KMS-11 (cell line): ENCODE data around the gene MUSTN1.

Source experiments
- H2AFZ ChIP-seq: fragments of 200-600 bp; sonication (generic); 2 replicates; pipeline ENCODE4 v1.6.1; 2016; ENCODE audit warnings: antibody characterized with exemption, mixed run types, low read depth
- H3K27ac ChIP-seq: fragments of 200-600 bp; sonication (generic); 2 replicates; pipeline ENCODE4 v1.6.1; 2016; ENCODE audit warnings: mild to moderate bottlenecking, mixed run types
- H3K27me3 ChIP-seq: fragments of 200-600 bp; sonication (generic); 2 replicates; pipeline ENCODE4 v1.6.1; 2017; ENCODE audit warnings: mild to moderate bottlenecking, low read depth, mixed run types, moderate library complexity; ENCODE audit not compliant: insufficient read depth
- H3K36me3 ChIP-seq: fragments of 200-600 bp; sonication (generic); 2 replicates; pipeline ENCODE4 v1.6.1; 2017; ENCODE audit warnings: mild to moderate bottlenecking, mixed run types; ENCODE audit not compliant: insufficient read depth
- H3K4me1 ChIP-seq: fragments of 200-600 bp; sonication (generic); 2 replicates; pipeline ENCODE4 v1.6.1; 2016; ENCODE audit warnings: mild to moderate bottlenecking, low read depth, mixed run types; ENCODE audit not compliant: poor library complexity, severe bottlenecking
- H3K4me2 ChIP-seq: fragments of 200-600 bp; sonication (generic); 2 replicates; pipeline ENCODE4 v1.7.0; 2016; ENCODE audit warnings: mild to moderate bottlenecking, mixed run types
- H3K4me3 ChIP-seq: fragments of 200-600 bp; sonication (generic); IDR thresholded peaks from 2 replicates; pipeline ENCODE4 v1.6.1; 2017; ENCODE audit warnings: low read depth, low read length, mixed read lengths; ENCODE audit not compliant: insufficient read depth
- H3K79me2 ChIP-seq: fragments of 200-600 bp; sonication (generic); 2 replicates; pipeline ENCODE4 v1.6.1; 2016; ENCODE audit warnings: low read depth, mixed run types; ENCODE audit not compliant: insufficient read depth
- H3K9ac ChIP-seq: fragments of 200-600 bp; sonication (generic); 2 replicates; pipeline ENCODE4 v1.6.1; 2016; ENCODE audit warnings: mild to moderate bottlenecking, mixed run types
- H4K20me1 ChIP-seq: fragments of 200-600 bp; sonication (generic); 2 replicates; pipeline ENCODE4 v1.6.1; 2016; ENCODE audit warnings: mild to moderate bottlenecking, mixed run types; ENCODE audit not compliant: insufficient read depth
- CTCF ChIP-seq: fragments of 200-600 bp; sonication (generic); conservative IDR thresholded peaks from 2 replicates; pipeline ENCODE4 v1.6.1; 2017; ENCODE audit warnings: low read depth, mild to moderate bottlenecking, antibody characterized with exemption, low read length, moderate library complexity, mixed read lengths

Gene MUSTN1

GRCh38 chr3:52835766-52836470 is 1.1 kb upstream of the MUSTN1 start:
- Histone ChIP-seq H3K27ac (no peak overlapping the region), H3K4me2 (no peak overlapping the region), H2AFZ (no peak overlapping the region), H3K27me3 (no peaks in the 10 kb centered on the region), H3K79me2 (no peaks in the 10 kb centered on the region), H4K20me1 (no peaks in the 10 kb centered on the region), H3K4me3 (no peak overlapping the region), H3K36me3 (no peaks in the 10 kb centered on the region), H3K9ac (no peak overlapping the region), H3K4me1 (no peaks in the 10 kb centered on the region)
- no peak for TF ChIP-seq CTCF

GRCh38 chr3:52833202-52833601 is 1.6 kb downstream of the MUSTN1 start:
- no peak for TF ChIP-seq CTCF
- Histone ChIP-seq H3K9ac (no peak overlapping the region), H2AFZ (no peak overlapping the region), H4K20me1 (no peaks in the 10 kb centered on the region), H3K4me1 (no peaks in the 10 kb centered on the region), H3K4me2 (no peak overlapping the region), H3K36me3 (no peaks in the 10 kb centered on the region), H3K79me2 (no peaks in the 10 kb centered on the region), H3K4me3 (no peak overlapping the region), H3K27me3 (no peaks in the 10 kb centered on the region), H3K27ac (no peak overlapping the region)

GRCh38 chr3:52831500-52832301 is 3.1 kb downstream of the MUSTN1 start:
- H3K4me2 ChIP-seq = no peak overlapping the region
- H3K4me1 ChIP-seq = no peaks in the 10 kb centered on the region
- no peaks in the 10 kb centered on the region for H4K20me1 ChIP-seq
- no peak overlapping the region for H3K4me3 ChIP-seq
- TF ChIP-seq CTCF = no peak
- H3K9ac ChIP-seq = no peak overlapping the region
- H3K36me3 ChIP-seq = no peaks in the 10 kb centered on the region
- H3K79me2 ChIP-seq = no peaks in the 10 kb centered on the region
- no peak overlapping the region for H3K27ac ChIP-seq
- H3K27me3 ChIP-seq = no peaks in the 10 kb centered on the region
- no peak overlapping the region for H2AFZ ChIP-seq

GRCh38 chr3:52830535-52831258 is 4.1 kb downstream of the MUSTN1 start, which contains the start of gene ITIH4:
TSS of gene ITIH4 (minus strand) at chr3:52830672. CDS start at chr3:52830642, 30 bp downstream.
- H4K20me1 ChIP-seq = no peaks in the 10 kb centered on the region
- no peaks in the 10 kb centered on the region for H3K36me3 ChIP-seq
- H3K27me3 ChIP-seq = no peaks in the 10 kb centered on the region
- no peak within 1 kb of the TSS for H3K9ac ChIP-seq
- no peak within 1 kb of the TSS for H3K4me2 ChIP-seq
- no peak within 1 kb of the TSS for H3K4me3 ChIP-seq
- H3K4me1 ChIP-seq = no peaks in the 10 kb centered on the region
- no peak within 1 kb of the TSS for H3K27ac ChIP-seq
- no peak within 1 kb of the TSS for H2AFZ ChIP-seq
- no peaks in the 10 kb centered on the region for H3K79me2 ChIP-seq
- TF ChIP-seq CTCF = no peak
